Renal cortical epithelial cell (primary cell): Measurements from ENCODE around the gene ISLR2. TPM values are rescaled to one million over a fixed set of nuclear protein-coding genes. Genes with fewer than 3 reads are reported as not detected.
A peak's percentile ranks its signal among the peaks of the same experiment; 100 is the strongest.

ENCODE experiments used
- DNase-seq: peaks from one replicate; pipeline ENCODE4 v3.0.0-alpha.2; 2011; ENCODE audit warnings: low read depth
- total RNA-seq: library from RNA; depleted of rRNA; stranded (reverse); fragments of >200 nt; gene quantifications from 2 replicates; pipeline ENCODE4 v1.2.3, GENCODE V29; 2014

The ISLR2 gene
- total RNA-seq, 1 donor from 2014 or later = not detected

GRCh38 chr15:74129586-74130154, 716 bp upstream of the ISLR2 start:
- no peak for DNase-seq

- no peak for DNase-seq
Measured at GRCh38 chr15:74130849-74131627, 652 bp downstream of the ISLR2 start.

GRCh38 chr15:74131628-74132413, 1.4 kb downstream of the ISLR2 start:
- no peak for DNase-seq

- no peak for DNase-seq
Measured at GRCh38 chr15:74132681-74133651, 2.6 kb downstream of the ISLR2 start.

- DNase-seq = no peak
Measured at GRCh38 chr15:74133694-74134386, 3.5 kb downstream of the ISLR2 start.

GRCh38 chr15:74134387-74135027, 4.1 kb downstream of the ISLR2 start:
- peak; percentile 27 for DNase-seq

GRCh38 chr15:74135041-74135565, 4.7 kb downstream of the ISLR2 start:
- DNase-seq = no peak

GRCh38 chr15:74136540-74136813, 6.1 kb downstream of the ISLR2 start:
- DNase-seq = no peak

GRCh38 chr15:74136814-74137536, 6.6 kb downstream of the ISLR2 start:
- DNase-seq = no peak

GRCh38 chr15:74137537-74137894, 7.1 kb downstream of the ISLR2 start:
- no peak for DNase-seq

- no peak for DNase-seq
Measured at GRCh38 chr15:74138642-74139041, 8.3 kb downstream of the ISLR2 start.

GRCh38 chr15:74141591-74141990, 11.2 kb downstream of the ISLR2 start:
- no peak for DNase-seq

- DNase-seq = peak; percentile 15
Measured at GRCh38 chr15:74144153-74144775, 13.9 kb downstream of the ISLR2 start.

GRCh38 chr15:74146277-74146800, 16.0 kb downstream of the ISLR2 start:
- no peak for DNase-seq

- no peak for DNase-seq
Measured at GRCh38 chr15:74147051-74147450, 16.7 kb downstream of the ISLR2 start.

GRCh38 chr15:74155766-74156417, 25.5 kb downstream of the ISLR2 start:
- no peak for DNase-seq

GRCh38 chr15:74156678-74157411, 26.5 kb downstream of the ISLR2 start:
- no peak for DNase-seq
